Stimulated activated naive CD4-positive, alpha-beta T cell treated with Interleukin-2 at 50 U/mL for 16 hours (primary cell): Measurements from ENCODE around the gene TP53BP2.
"Not testable (repeated sequence)": the region's sequence is repeated elsewhere in the genome, so short reads cannot be mapped to it uniquely, and the experiment has no call there.

ENCODE experiments used
- DNase-seq: peaks from one replicate; lab custom pipeline; 2025; lab: John Stamatoyannopoulos, UW

Gene TP53BP2

DNA sequence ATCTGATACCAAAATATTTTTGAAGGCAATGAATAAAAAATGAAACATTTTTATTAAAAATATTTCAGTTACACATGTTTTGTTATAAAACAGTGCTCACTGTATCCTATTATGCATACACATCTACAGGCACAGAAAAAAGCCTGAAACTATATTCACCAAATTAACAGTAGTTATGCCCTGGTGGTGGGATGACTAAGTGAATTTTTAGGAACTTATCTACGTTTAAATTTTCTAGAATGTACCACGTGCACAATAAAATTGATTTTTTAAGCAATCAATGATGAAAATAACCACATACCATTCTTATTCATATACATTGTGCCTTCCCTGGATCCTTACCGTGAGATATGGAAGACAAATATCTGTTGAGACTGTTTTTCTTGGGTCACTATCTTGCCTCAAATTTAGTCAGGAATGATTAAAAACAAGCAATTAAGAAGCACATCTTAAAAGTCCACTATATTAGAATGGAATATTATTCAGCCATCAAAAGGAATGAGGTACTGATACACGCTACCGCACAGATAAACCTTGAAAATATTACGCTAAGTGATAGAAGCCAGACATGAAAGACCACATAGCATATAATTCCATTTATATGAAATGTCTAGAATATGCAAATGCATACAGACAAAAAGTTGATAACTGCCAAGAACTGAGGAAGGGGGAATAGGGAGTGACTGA, 17.4 kb downstream of the TP53BP2 start:
- DNase-seq = no peak

- DNase-seq = no peak
Observed at GRCh38 chr1:223827193-223827663, 18.5 kb downstream of the TP53BP2 start.

- DNase-seq = no peak
Observed at GRCh38 chr1:223825767-223826748, 19.7 kb downstream of the TP53BP2 start.

- no peak for DNase-seq
Observed at GRCh38 chr1:223824712-223825111, 21.0 kb downstream of the TP53BP2 start.

DNA sequence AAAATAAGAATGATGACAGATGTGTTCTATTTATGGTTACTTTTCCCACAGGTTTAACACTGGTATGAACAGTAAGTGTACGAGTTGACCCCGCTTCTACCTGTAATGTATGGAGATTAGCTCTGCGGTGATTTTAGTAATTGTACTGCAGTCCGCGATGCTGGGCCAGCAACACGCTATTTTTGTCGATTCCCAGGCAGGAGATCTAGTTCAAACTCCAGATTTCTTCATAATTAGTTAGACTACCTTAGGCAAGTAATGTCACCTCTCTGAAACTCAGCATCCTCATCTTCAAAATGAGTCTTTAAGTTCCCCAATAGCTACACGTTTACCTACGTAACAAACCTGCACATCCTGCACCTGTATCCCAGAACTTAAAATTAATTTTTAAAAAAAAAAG, 21.5 kb downstream of the TP53BP2 start:
- DNase-seq = no peak

- no peak for DNase-seq
Observed at GRCh38 chr1:223820971-223821370, 24.8 kb downstream of the TP53BP2 start.

GRCh38 chr1:223820515-223820858, 25.3 kb downstream of the TP53BP2 start:
- DNase-seq = no peak

- DNase-seq = no peak
Observed at GRCh38 chr1:223819730-223820514, 25.8 kb downstream of the TP53BP2 start.

- DNase-seq = not testable (repeated sequence)
Observed at GRCh38 chr1:223817265-223817664, 28.5 kb downstream of the TP53BP2 start.

DNA sequence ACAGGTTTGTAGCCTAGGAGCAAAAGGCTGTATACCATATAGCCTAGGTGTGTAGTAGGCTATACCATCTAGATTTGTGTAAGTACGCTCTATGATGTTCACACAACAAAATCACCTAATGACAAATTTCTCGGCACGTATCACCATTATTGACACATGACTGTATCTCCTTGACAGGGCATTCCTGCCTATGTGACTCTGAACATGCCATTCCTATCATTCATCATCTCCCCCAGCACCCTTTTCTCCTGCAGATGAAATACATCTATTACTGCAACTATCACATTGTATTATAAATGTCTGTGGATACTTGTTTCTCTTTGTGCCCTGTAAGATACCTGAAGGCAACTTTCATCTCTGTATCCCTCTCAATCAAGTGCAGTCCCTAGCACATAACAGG, 29.9 kb downstream of the TP53BP2 start:
- DNase-seq = no peak

- DNase-seq = no peak
Observed at GRCh38 chr1:223815020-223815853, 30.5 kb downstream of the TP53BP2 start.

DNA sequence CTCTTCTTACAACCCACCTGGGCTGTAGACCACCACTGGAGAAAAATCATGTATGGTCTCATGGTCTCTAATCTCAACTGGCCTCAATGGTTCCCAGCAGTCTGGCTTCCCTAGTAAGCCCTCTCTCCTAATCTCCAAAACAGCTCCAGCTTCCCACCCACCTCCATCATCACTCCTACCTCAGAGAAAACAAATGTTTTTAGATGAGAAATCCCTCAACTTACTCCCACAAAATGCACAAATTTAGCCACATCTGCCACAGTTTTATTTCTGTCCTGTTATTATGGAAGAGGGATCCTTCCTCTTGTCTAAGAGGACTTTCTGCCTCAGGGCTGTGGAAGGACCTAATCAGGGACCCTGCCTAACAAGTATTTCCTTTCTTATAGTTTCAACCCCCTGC, 32.1 kb downstream of the TP53BP2 start:
- no peak for DNase-seq

DNA sequence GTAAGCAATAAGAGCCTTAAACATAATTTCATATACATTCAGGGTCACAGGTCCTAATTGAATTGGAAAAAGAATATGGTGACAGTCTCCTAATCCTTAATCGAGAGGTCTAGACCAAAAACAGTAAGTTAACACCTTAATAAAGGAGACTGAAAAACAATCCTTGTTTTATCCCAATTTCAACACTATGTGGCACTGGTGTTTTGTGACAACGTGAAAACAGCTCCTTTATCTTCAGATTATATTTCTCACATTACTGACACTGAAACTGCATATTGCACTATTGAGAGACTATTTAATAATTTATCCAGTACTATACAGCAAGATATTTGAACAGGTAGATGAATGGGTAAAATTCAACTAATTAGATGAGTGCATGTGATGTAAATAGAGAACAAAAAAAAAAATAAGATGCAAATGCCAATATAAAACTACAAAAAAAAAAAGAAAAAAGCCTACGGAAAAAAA, 34.1 kb downstream of the TP53BP2 start:
- DNase-seq = no peak

GRCh38 chr1:223810586-223810985, 35.2 kb downstream of the TP53BP2 start:
- DNase-seq = no peak

DNA sequence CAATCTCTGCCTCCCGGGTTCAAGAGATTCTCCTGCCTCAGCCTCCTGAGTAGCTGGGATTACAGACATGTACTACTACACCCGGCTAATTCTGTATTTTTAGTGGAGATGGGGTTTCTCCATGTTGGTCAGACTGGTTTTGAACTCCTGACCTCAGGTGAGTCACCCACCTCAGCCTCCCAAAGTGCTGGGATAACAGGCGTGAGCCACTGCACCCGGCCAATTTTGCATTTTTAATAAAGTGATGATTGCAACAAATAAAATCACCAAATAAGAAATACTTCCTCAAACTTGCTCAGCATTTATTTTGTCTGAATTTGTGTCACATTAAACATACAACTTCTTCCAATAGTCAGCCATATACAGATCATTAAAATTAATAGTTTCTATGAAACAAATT, 35.8 kb downstream of the TP53BP2 start:
- DNase-seq = not testable (repeated sequence)

DNA sequence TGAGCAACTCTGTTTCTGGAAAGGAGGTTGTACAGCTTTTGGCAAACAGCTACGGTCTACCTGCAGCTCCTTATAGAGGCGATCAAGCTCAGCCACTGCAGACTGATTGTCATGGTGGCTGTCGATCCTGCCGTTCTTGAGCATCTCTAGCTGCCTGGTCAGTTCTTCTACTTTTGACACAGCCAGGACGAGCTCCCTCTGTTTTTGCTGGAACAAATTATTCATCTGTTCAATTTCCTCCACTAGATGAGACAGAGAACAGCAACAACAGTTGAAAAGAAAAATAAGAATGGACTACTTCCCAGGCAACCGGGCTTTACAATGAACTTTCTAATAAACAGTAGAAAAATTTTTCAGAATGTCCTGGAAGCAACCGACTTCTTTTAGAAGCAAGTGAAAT, 42.5 kb downstream of the TP53BP2 start:
- DNase-seq = no peak

DNA sequence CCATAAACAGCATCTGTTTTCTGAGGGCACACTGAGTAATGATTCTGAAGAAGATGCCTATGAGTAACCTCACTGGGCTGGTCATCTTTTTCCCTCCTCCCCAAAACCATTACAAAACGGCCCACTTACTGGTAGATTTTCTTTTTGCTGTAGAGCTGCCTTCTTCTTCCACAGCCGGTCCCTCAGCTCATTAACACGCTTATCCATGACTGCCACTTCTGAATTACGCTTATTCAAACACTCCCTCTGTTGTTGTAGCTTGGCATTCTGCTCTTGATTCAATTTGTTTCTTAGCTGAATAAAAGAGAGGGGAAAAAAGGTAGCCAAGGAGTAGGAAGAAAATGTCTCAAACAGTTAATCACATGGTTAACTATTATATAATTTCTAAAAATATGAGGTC, 43.1 kb downstream of the TP53BP2 start:
- no peak for DNase-seq

DNA sequence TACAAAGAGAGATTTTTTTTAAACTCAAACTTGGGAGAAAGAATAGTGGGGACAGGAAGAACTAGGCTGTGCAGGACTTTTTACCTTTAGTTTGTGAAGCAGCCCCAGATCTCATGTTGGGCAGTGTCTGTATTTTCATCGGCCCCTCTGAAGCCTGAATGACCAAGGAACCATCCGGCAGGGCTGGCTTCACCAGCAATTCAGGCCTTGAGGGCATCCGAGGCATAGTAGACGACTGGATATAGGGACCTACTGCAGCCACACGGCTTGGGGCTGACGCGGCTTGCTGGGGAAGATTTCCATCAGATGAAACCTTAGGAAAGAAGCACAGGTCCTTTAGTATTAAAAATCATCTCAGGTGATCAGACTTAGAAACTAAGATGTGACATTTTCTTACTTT, 43.7 kb downstream of the TP53BP2 start:
- DNase-seq = no peak

- DNase-seq = no peak
Observed at GRCh38 chr1:223796210-223796609, 49.5 kb downstream of the TP53BP2 start.

DNA sequence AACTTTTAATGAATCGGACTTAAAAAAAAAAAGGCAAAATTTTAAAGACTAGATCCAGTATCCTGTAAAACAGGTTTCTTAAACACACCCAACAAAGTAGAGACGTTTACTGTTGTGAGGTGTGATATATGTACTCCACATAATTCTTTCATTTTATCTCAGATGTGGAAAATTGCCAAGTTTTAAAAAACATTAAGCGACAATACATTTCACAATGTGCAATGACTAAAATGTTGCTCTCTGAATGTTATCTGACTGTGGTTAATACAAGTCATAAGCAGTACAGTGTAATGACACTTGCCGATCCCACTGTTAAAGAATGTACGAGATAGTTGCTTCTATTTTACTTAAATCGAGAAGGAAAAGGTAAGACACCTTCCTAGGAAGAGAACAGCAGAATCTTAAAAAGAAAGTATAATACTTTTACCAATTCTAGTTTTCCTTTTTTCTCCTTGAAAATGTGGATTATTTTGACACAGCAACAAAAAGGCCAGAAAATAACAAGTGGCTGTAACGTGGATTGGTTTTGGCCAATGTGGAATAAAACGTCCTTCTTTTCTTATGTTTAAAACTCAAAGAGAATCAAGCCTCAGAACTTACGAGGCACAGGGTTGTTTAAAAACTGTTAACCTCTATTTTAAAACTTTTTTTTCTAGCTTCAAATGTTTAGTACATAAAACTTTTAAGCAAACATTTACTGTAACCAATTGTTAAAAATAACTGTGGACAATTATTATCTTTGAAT, 51.4 kb downstream of the TP53BP2 start:
- DNase-seq = no peak

- DNase-seq = no peak
Observed at GRCh38 chr1:223793716-223794115, 52.0 kb downstream of the TP53BP2 start.
